NCI-H82 treated with DMSO at 0.1 percent for 48 hours (cell line): ENCODE results near the gene CTSO.

ENCODE experiments used
- DNase-seq: peaks from one replicate; lab custom pipeline; 2025; ENCODE audit not compliant: unreplicated experiment; lab: John Stamatoyannopoulos, UW

The CTSO gene

GRCh38 chr4:155953151-155954117, at the start of gene CTSO:
CTSO (minus strand) TSS chr4:155953866; CDS start chr4:155953847, 19 bp downstream.
- DNase-seq: peak; percentile 30

- no peak for DNase-seq
These were observed 46.8 kb upstream of the CTSO start for GRCh38 chr4:156000491-156000890.

GRCh38 chr4:155999725-156000124, 46.1 kb upstream of the CTSO start:
- DNase-seq: no peak

- DNase-seq: no peak
These were observed 41.4 kb upstream of the CTSO start for GRCh38 chr4:155995069-155995468.

- no peak for DNase-seq
These were observed 30.6 kb upstream of the CTSO start for GRCh38 chr4:155984106-155984797.

- no peak for DNase-seq
These were observed 29.2 kb upstream of the CTSO start for GRCh38 chr4:155982736-155983385.

- DNase-seq: no peak
These were observed 25.1 kb upstream of the CTSO start for GRCh38 chr4:155978810-155979209.

GRCh38 chr4:155975511-155975910, 21.8 kb upstream of the CTSO start:
- DNase-seq: no peak

- DNase-seq: no peak
These were observed 21.3 kb upstream of the CTSO start for GRCh38 chr4:155974996-155975395.

- no peak for DNase-seq
These were observed 20.7 kb upstream of the CTSO start for GRCh38 chr4:155974476-155974749.

GRCh38 chr4:155973639-155974475, 20.2 kb upstream of the CTSO start:
- DNase-seq: no peak

GRCh38 chr4:155972098-155972497, 18.4 kb upstream of the CTSO start:
- no peak for DNase-seq

GRCh38 chr4:155966731-155967395, 13.2 kb upstream of the CTSO start:
- no peak for DNase-seq

GRCh38 chr4:155966171-155966570, 12.5 kb upstream of the CTSO start:
- DNase-seq: no peak

- DNase-seq: no peak
These were observed 10.6 kb upstream of the CTSO start for GRCh38 chr4:155964016-155964891.

- DNase-seq: no peak
These were observed 9.1 kb upstream of the CTSO start for GRCh38 chr4:155962767-155963166.

GRCh38 chr4:155961575-155961974, 7.9 kb upstream of the CTSO start:
- no peak for DNase-seq

- no peak for DNase-seq
These were observed 6.9 kb upstream of the CTSO start for GRCh38 chr4:155960522-155960921.

GRCh38 chr4:155959417-155959816, 5.8 kb upstream of the CTSO start:
- no peak for DNase-seq
